ENCODE measurements around the gene RFK.

- TF ChIP-seq CHD4 (IDR thresholded peaks at IDR 0.05; ENCODE audit: borderline replicate concordance, low read length) (no peak), MZF1 (CRISPR knock-in tag; IDR thresholded peaks at IDR 0.05; ENCODE audit: borderline replicate concordance) (no peak), ZNF577 (CRISPR knock-in tag; IDR thresholded peaks at IDR 0.05; ENCODE audit: borderline replicate concordance, low read depth) (no peak), ARNTL (CRISPR knock-in tag; IDR thresholded peaks at IDR 0.05) (no peak), PHB2 (IDR thresholded peaks at IDR 0.05; ENCODE audit: partially characterized antibody) (no peak), KDM5A (IDR thresholded peaks at IDR 0.05; ENCODE audit: borderline replicate concordance, low read length) (no peak)
These were observed 20.9 kb upstream of the RFK start for GRCh38 chr9:76415154-76415553.

All from HepG2 (cell line).